IMR-90 (cell line): ENCODE measurements around the gene SMYD1. TPM values are rescaled to one million over a fixed set of nuclear protein-coding genes. Genes with fewer than 3 reads are reported as not detected.

Source experiments
- ATAC-seq: fragments of 200-7000 bp; cut with Tn5 transposase; 2 replicates; pipeline ENCODE4 v1.9.1; 2020; ENCODE audit warnings: low read depth, mild to moderate bottlenecking, moderate library complexity
- BruUV-seq: library from RNA; stranded (reverse); fragments of 400-500 nt; replicated peaks from 2 replicates; lab custom pipeline; 2021; lab: Mats Ljungman, UMichigan
- CTCF ChIA-PET: fragments of 300-600 bp; formaldehyde crosslinking; extraction: SDS; loops from one replicate; lab custom pipeline; 2021; ENCODE audit warnings: antibody characterized with exemption; lab: Yijun Ruan, JAX
- POLR2A ChIA-PET: fragments of 300-600 bp; sonication (Branson Sonifier 250); formaldehyde crosslinking; loops from one replicate; lab custom pipeline; 2022; ENCODE audit warnings: antibody characterized with exemption; ENCODE audit not compliant: unreplicated experiment; lab: Charles Lee
- DNase-seq: peaks from one replicate; pipeline ENCODE4 v3.0.0; 2013
- H2AFZ ChIP-seq: replicated peaks from 2 replicates; pipeline ENCODE3; 2013; ENCODE audit warnings: low read length, mild to moderate bottlenecking; ENCODE audit not compliant: poor library complexity
- H2AK5ac ChIP-seq: 2 replicates; pipeline ENCODE4 v1.6.1; 2013; ENCODE audit warnings: low read depth, low read length, inconsistent platforms
- H2AK9ac ChIP-seq: replicated peaks from 2 replicates; pipeline ENCODE3; 2013; ENCODE audit warnings: mild to moderate bottlenecking, low read depth, low read length, moderate library complexity; ENCODE audit not compliant: poor library complexity
- H2BK120ac ChIP-seq: 2 replicates; pipeline ENCODE4 v1.6.1; 2013; ENCODE audit warnings: low read depth, low read length, inconsistent platforms
- H2BK15ac ChIP-seq: 3 replicates; pipeline ENCODE4 v1.6.1; 2013; ENCODE audit warnings: low read depth, low read length, inconsistent platforms
- H2BK20ac ChIP-seq: 2 replicates; pipeline ENCODE4 v1.6.1; 2013; ENCODE audit warnings: low read depth, mild to moderate bottlenecking, inconsistent platforms, low read length, moderate library complexity
- H2BK5ac ChIP-seq: 2 replicates; pipeline ENCODE4 v1.6.1; 2013; ENCODE audit warnings: mild to moderate bottlenecking, low read depth, low read length, inconsistent platforms; ENCODE audit not compliant: poor library complexity, severe bottlenecking
- H3K14ac ChIP-seq: replicated peaks from 2 replicates; pipeline ENCODE4 v1.6.1; 2013; ENCODE audit warnings: low read depth, low read length, inconsistent platforms
- H3K18ac ChIP-seq: 2 replicates; pipeline ENCODE4 v1.6.1; 2013; ENCODE audit warnings: low read depth, low read length, control low read depth
- H3K23ac ChIP-seq: 2 replicates; pipeline ENCODE4 v1.6.1; 2013; ENCODE audit warnings: low read depth, low read length, inconsistent platforms
- H3K27ac ChIP-seq: 2 replicates; pipeline ENCODE4 v1.5.1; 2013; ENCODE audit warnings: mild to moderate bottlenecking, control low read depth, low read length; ENCODE audit not compliant: insufficient read depth
- H3K27me3 ChIP-seq: 2 replicates; pipeline ENCODE4 v1.6.1; 2013; ENCODE audit warnings: low read length; ENCODE audit not compliant: control insufficient read depth, insufficient read depth
- H3K36me3 ChIP-seq: 2 replicates; pipeline ENCODE4 v1.6.1; 2013; ENCODE audit warnings: low read length, mixed read lengths; ENCODE audit not compliant: control insufficient read depth, insufficient read depth
- H3K4ac ChIP-seq: 2 replicates; pipeline ENCODE4 v1.6.1; 2013; ENCODE audit warnings: low read depth, low read length, inconsistent platforms
- H3K4me1 ChIP-seq: 2 replicates; pipeline ENCODE4 v1.6.1; 2013; ENCODE audit warnings: low read length, mixed read lengths; ENCODE audit not compliant: control insufficient read depth, insufficient read depth
- H3K4me2 ChIP-seq: 2 replicates; pipeline ENCODE4 v1.6.1; 2013; ENCODE audit warnings: low read depth, mild to moderate bottlenecking, control low read depth, low read length, moderate library complexity
- H3K4me3 ChIP-seq: 2 replicates; pipeline ENCODE4 v1.5.1; 2013; ENCODE audit warnings: low read depth, mild to moderate bottlenecking, control low read depth, low read length, moderate library complexity; ENCODE audit not compliant: insufficient read depth
- H3K56ac ChIP-seq: 2 replicates; pipeline ENCODE4 v1.6.1; 2013; ENCODE audit warnings: low read length, inconsistent platforms; ENCODE audit not compliant: insufficient read depth; ENCODE audit errors: extremely low read depth
- H3K79me1 ChIP-seq, 2 experiments: 2 replicates each; pipeline ENCODE4 v1.6.1; 2013; ENCODE audit warnings: low read length in 2 of 2, inconsistent platforms in 1 of 2, low read depth in 1 of 2
- H3K9ac ChIP-seq: 2 replicates; pipeline ENCODE4 v1.6.1; 2013; ENCODE audit warnings: low read depth, low read length, control low read depth
- H3K9me1 ChIP-seq: 2 replicates; pipeline ENCODE4 v1.6.1; 2013; ENCODE audit warnings: low read length, inconsistent platforms; ENCODE audit not compliant: insufficient read depth
- H3K9me3 ChIP-seq: 2 replicates; pipeline ENCODE4 v1.6.1; 2013; ENCODE audit warnings: low read length; ENCODE audit not compliant: control insufficient read depth, insufficient read depth
- H4K20me1 ChIP-seq: 2 replicates; pipeline ENCODE4 v1.6.1; 2013; ENCODE audit warnings: low read length, inconsistent platforms; ENCODE audit not compliant: insufficient read depth
- H4K5ac ChIP-seq: 2 replicates; pipeline ENCODE4 v1.6.1; 2013; ENCODE audit warnings: mild to moderate bottlenecking, low read depth, low read length, control low read depth
- H4K8ac ChIP-seq, 2 experiments: 2 replicates each; pipeline ENCODE4 v1.6.1; 2013; ENCODE audit warnings: low read depth in 2 of 2, low read length in 2 of 2, control low read depth in 1 of 2, inconsistent platforms in 1 of 2
- H4K91ac ChIP-seq: 2 replicates; pipeline ENCODE4 v1.6.1; 2013; ENCODE audit warnings: low read depth, low read length, inconsistent platforms; ENCODE audit not compliant: insufficient read depth
- BHLHE40 ChIP-seq: fragments of 150-350 bp; IDR thresholded peaks from 2 replicates; pipeline ENCODE4 v1.6.1; 2016; ENCODE audit warnings: mild to moderate bottlenecking, low read depth, low read length
- CEBPB ChIP-seq: IDR thresholded peaks from 2 replicates; pipeline ENCODE4 v1.6.1; 2012; ENCODE audit warnings: low read depth, low read length, improper control_type of control experiment
- CHD1 ChIP-seq: IDR thresholded peaks from 2 replicates; pipeline ENCODE4 v1.6.1; 2012; ENCODE audit warnings: low read depth, low read length, improper control_type of control experiment
- CTCF ChIP-seq: conservative IDR thresholded peaks from 2 replicates; pipeline ENCODE4 v1.5.1; 2012; ENCODE audit warnings: mild to moderate bottlenecking, low read depth, low read length, improper control_type of control experiment
- ELK1 ChIP-seq: fragments of 150-350 bp; IDR thresholded peaks from 2 replicates; pipeline ENCODE4 v1.6.1; 2016; ENCODE audit warnings: low read depth, mild to moderate bottlenecking, low read length, moderate library complexity, borderline replicate concordance
- MAFK ChIP-seq: IDR thresholded peaks from 2 replicates; pipeline ENCODE4 v1.6.1; 2012; ENCODE audit warnings: low read depth, low read length, improper control_type of control experiment
- MAZ ChIP-seq: IDR thresholded peaks from 2 replicates; pipeline ENCODE4 v1.6.1; 2012; ENCODE audit warnings: low read depth, mild to moderate bottlenecking, low read length, improper control_type of control experiment, moderate library complexity, borderline replicate concordance
- NFE2L2 ChIP-seq: fragments of 150-350 bp; IDR thresholded peaks from 2 replicates; pipeline ENCODE4 v1.6.1; 2016; ENCODE audit warnings: low read depth, mild to moderate bottlenecking, low read length
- POLR2A ChIP-seq: IDR thresholded peaks from 2 replicates; pipeline ENCODE4 v1.6.1; 2012; ENCODE audit warnings: mild to moderate bottlenecking, low read depth, low read length
- RAD21 ChIP-seq: IDR thresholded peaks from 2 replicates; pipeline ENCODE4 v1.6.1; 2012; ENCODE audit warnings: low read length, improper control_type of control experiment
- RCOR1 ChIP-seq: IDR thresholded peaks from 2 replicates; pipeline ENCODE4 v1.6.1; 2012; ENCODE audit warnings: mild to moderate bottlenecking, low read length, improper control_type of control experiment; ENCODE audit not compliant: insufficient replicate concordance
- RFX5 ChIP-seq: IDR thresholded peaks from 2 replicates; pipeline ENCODE4 v1.8.0; 2012; ENCODE audit warnings: low read depth, mild to moderate bottlenecking, low read length, moderate library complexity
- SMC3 ChIP-seq: fragments of 150-350 bp; IDR thresholded peaks from 2 replicates; pipeline ENCODE4 v1.6.1; 2016; ENCODE audit warnings: low read depth, mild to moderate bottlenecking, antibody characterized with exemption, low read length, moderate library complexity
- USF2 ChIP-seq: fragments of 150-350 bp; IDR thresholded peaks from 2 replicates; pipeline ENCODE4 v1.6.1; 2017; ENCODE audit warnings: mild to moderate bottlenecking, antibody characterized with exemption, low read length, low read depth
- WGBS, 2 experiments: methylation state at CpG; one replicate each; pipeline versions ENCODE4 v1.1.5 to v1.1.7; 2013; ENCODE audit warnings: missing lambda C conversion rate in 2 of 2; ENCODE audit not compliant: insufficient read length in 1 of 2; ENCODE audit errors: extremely low coverage in 2 of 2; 5-methylcytosine and 5-hydroxymethylcytosine counted together
- dilution Hi-C: fragments of 300-500 bp; cut with HindIII; formaldehyde crosslinking; loops from one replicate; pipeline ENCODE4 v1.14.3; 2018; ENCODE audit warnings: low sequenced_read_pairs; ENCODE audit not compliant: unreplicated experiment
- in situ Hi-C: fragments of 300-500 bp; cut with MboI; formaldehyde crosslinking; loops from 3 replicates; pipeline ENCODE4 v1.14.3; 2019; ENCODE audit warnings: low sequenced_read_pairs, inconsistent platforms, mixed read lengths
- intact Hi-C: fragments of 100-400 bp; cut with micrococcal nuclease; formaldehyde crosslinking; loops from 2 replicates; pipeline ENCODE4 v1.10.0; 2022
- polyA plus RNA-seq, 3 experiments: library from polyadenylated mRNA; depleted of rRNA; stranded (reverse); fragments of >200 nt; gene quantifications; 2 replicates each; pipeline ENCODE4 v1.2.3, GENCODE V29; 2012; ENCODE audit warnings: low replicate concordance in 1 of 3
- total RNA-seq: library from RNA; depleted of rRNA; stranded (reverse); fragments of >200 nt; gene quantifications from 2 replicates; pipeline ENCODE4 v1.2.3, GENCODE V29; 2012

SMYD1 gene
- total and polyA plus RNA-seq, 2 of the 4 experiments (the other 2 are of a cell fraction): not detected

GRCh38 chr2:88018909-88019308 lies 48.7 kb upstream of the SMYD1 start:
- H3K4me3 ChIP-seq: no peak overlapping the region
- H3K36me3 ChIP-seq: no peaks in the 10 kb centered on the region
- no peaks in the 10 kb centered on the region for H3K4me1 ChIP-seq
- POLR2A ChIA-PET: no interaction called here
- intact Hi-C loops (no loop called here), dilution Hi-C loops (no loop called here), in situ Hi-C loops (loop anchor here (25.0 kb wide), 1 partner anchor 807 kb away; no protein-coding TSS in a partner anchor)
- no peak overlapping the region for H3K9ac ChIP-seq
- H2BK5ac ChIP-seq: no peak overlapping the region
- H3K4me2 ChIP-seq: no peak overlapping the region
- H4K91ac ChIP-seq: no peak overlapping the region
- no peak for DNase-seq
- H3K18ac ChIP-seq: no peak overlapping the region
- no peak overlapping the region for H4K5ac ChIP-seq
- no peak overlapping the region for H3K14ac ChIP-seq
- H2BK120ac ChIP-seq: no peak overlapping the region
- no peaks in the 10 kb centered on the region for H4K20me1 ChIP-seq
- 42% methylated on average over 4 of the region's 6 CpGs; no CpG with 5 or more reads in 1 of the 2 experiments for WGBS, 2 experiments
- CTCF ChIA-PET: no interaction called here
- no peak overlapping the region for H3K23ac ChIP-seq
- H3K4ac ChIP-seq: no peak overlapping the region
- no peak overlapping the region for H2BK15ac ChIP-seq
- H3K27ac ChIP-seq: no peak overlapping the region
- no peak overlapping the region for H2AK9ac ChIP-seq
- H2AK5ac ChIP-seq: no peak overlapping the region
- H3K79me1 ChIP-seq: no peaks in the 10 kb centered on the region
- BruUV-seq: no TSS peak
- no peak overlapping the region for H2AFZ ChIP-seq
- ATAC-seq: no peak
- no peak overlapping the region for H3K56ac ChIP-seq
- no peaks in the 10 kb centered on the region; the same call in 1 of the 2 replicates for H3K9me1 ChIP-seq
- no peaks in the 10 kb centered on the region for H3K27me3 ChIP-seq
- no peak overlapping the region for H2BK20ac ChIP-seq
- H4K8ac ChIP-seq: no peak overlapping the region
- no peaks in the 10 kb centered on the region for H3K9me3 ChIP-seq
- TF ChIP-seq RCOR1: no peak
- TF ChIP-seq POLR2A: no peak
- no peak for TF ChIP-seq CEBPB
- TF ChIP-seq MAZ: no peak
- no peak for TF ChIP-seq RAD21
- no peak for TF ChIP-seq NFE2L2
- no peak for TF ChIP-seq RFX5
- TF ChIP-seq SMC3: no peak
- TF ChIP-seq MAFK: no peak
- no peak for TF ChIP-seq CTCF
- no peak for TF ChIP-seq CHD1
- no peak for TF ChIP-seq USF2
- TF ChIP-seq ELK1: no peak
- TF ChIP-seq BHLHE40: no peak
